OCI-LY3 (cell line): ENCODE measurements around the gene TAS2R42.

Source experiments
- H2AFZ ChIP-seq: fragments of 200-600, 300-600 bp; shearing (Covaris generic); 2 replicates; pipeline ENCODE4 v1.6.0; 2014; ENCODE audit warnings: antibody characterized with exemption, low read depth, low read length
- H3K27ac ChIP-seq: fragments of 200-600, 300-600 bp; sonication (generic); 2 replicates; pipeline ENCODE4 v1.5.1; 2014; ENCODE audit warnings: mild to moderate bottlenecking, low read length, moderate library complexity, mixed read lengths
- H3K27me3 ChIP-seq: fragments of 200-600, 300-600 bp; sonication (generic); 2 replicates; pipeline ENCODE4 v1.6.1; 2014; ENCODE audit warnings: low read depth, low read length, mixed read lengths
- H3K36me3 ChIP-seq: fragments of 200-600, 300-600 bp; sonication (generic); replicated peaks from 2 replicates; pipeline ENCODE3; 2014; ENCODE audit warnings: low read depth, low read length, mixed read lengths
- H3K4me1 ChIP-seq: fragments of 300-600, 200-600 bp; sonication (generic); 2 replicates; pipeline ENCODE4 v1.6.1; 2014; ENCODE audit warnings: low read length, mixed read lengths
- H3K4me2 ChIP-seq: fragments of 200-600, 300-600 bp; sonication (generic); 2 replicates; pipeline ENCODE4 v1.6.1; 2014; ENCODE audit warnings: low read length, mixed read lengths
- H3K4me3 ChIP-seq: fragments of 300-600, 200-600 bp; sonication (generic); 2 replicates; pipeline ENCODE4 v1.5.1; 2014; ENCODE audit warnings: antibody characterized with exemption, mild to moderate bottlenecking, low read length, moderate library complexity
- H3K79me2 ChIP-seq: fragments of 300-600, 200-600 bp; shearing (Covaris generic); 2 replicates; pipeline ENCODE4 v1.6.1; 2014; ENCODE audit warnings: mild to moderate bottlenecking, low read length, mixed read lengths
- H3K9ac ChIP-seq: fragments of 300-600, 200-600 bp; shearing (Covaris generic); 2 replicates; pipeline ENCODE4 v1.6.0; 2014; ENCODE audit warnings: mild to moderate bottlenecking, low read length, moderate library complexity
- H3K9me3 ChIP-seq: fragments of 200-600, 300-600 bp; shearing (Covaris generic); 2 replicates; pipeline ENCODE4 v1.6.1; 2014; ENCODE audit warnings: low read length, mixed read lengths; ENCODE audit not compliant: insufficient read depth
- H4K20me1 ChIP-seq: fragments of 200-600, 300-600 bp; sonication (generic); 2 replicates; pipeline ENCODE4 v1.6.1; 2016; ENCODE audit warnings: low read length, mixed read lengths; ENCODE audit not compliant: insufficient read depth
- CTCF ChIP-seq: fragments of 200-600, 300-600 bp; sonication (generic); IDR thresholded peaks from 2 replicates; pipeline ENCODE4 v1.5.1; 2014; ENCODE audit warnings: antibody characterized with exemption, low read length, low read depth
- EZH2phosphoT487 ChIP-seq: fragments of 200-600 bp; shearing (Covaris generic); IDR thresholded peaks from 2 replicates; pipeline ENCODE4 v1.6.1; 2018; ENCODE audit warnings: antibody characterized with exemption, mixed run types, low read depth

Gene TAS2R42

GRCh38 chr12:11209113-11209512 lies 22.4 kb upstream of the TAS2R42 start:
- H3K27me3 ChIP-seq, result no peaks in the 10 kb centered on the region
- H3K9ac ChIP-seq, result no peak overlapping the region
- no peak for TF ChIP-seq EZH2phosphoT487
- H3K4me2 ChIP-seq, result no peak overlapping the region
- H3K36me3 ChIP-seq, result no peaks in the 10 kb centered on the region
- no peak overlapping the region for H3K27ac ChIP-seq
- no peaks in the 10 kb centered on the region for H3K79me2 ChIP-seq
- H3K9me3 ChIP-seq, result no peaks in the 10 kb centered on the region
- no peaks in the 10 kb centered on the region for H4K20me1 ChIP-seq
- H3K4me3 ChIP-seq, result no peak overlapping the region
- H2AFZ ChIP-seq, result no peak overlapping the region
- H3K4me1 ChIP-seq, result no peaks in the 10 kb centered on the region

GRCh38 chr12:11204173-11204572 lies 17.4 kb upstream of the TAS2R42 start:
- Histone ChIP-seq H3K27ac (no peak overlapping the region), H3K4me2 (no peak overlapping the region), H3K27me3 (no peaks in the 10 kb centered on the region), H3K4me3 (no peak overlapping the region), H3K9ac (no peak overlapping the region), H3K36me3 (no peaks in the 10 kb centered on the region), H3K79me2 (no peaks in the 10 kb centered on the region), H3K9me3 (no peaks in the 10 kb centered on the region), H3K4me1 (no peaks in the 10 kb centered on the region), H2AFZ (no peak overlapping the region), H4K20me1 (no peaks in the 10 kb centered on the region)
- TF ChIP-seq EZH2phosphoT487 (no peak), CTCF (no peak)

- Histone ChIP-seq H3K79me2 (no peaks in the 10 kb centered on the region), H3K36me3 (no peaks in the 10 kb centered on the region), H3K9ac (no peak overlapping the region), H3K4me1 (no peaks in the 10 kb centered on the region), H3K9me3 (no peaks in the 10 kb centered on the region), H4K20me1 (no peaks in the 10 kb centered on the region), H3K4me2 (no peak overlapping the region), H3K27ac (no peak overlapping the region), H3K27me3 (no peaks in the 10 kb centered on the region), H2AFZ (no peak overlapping the region), H3K4me3 (no peak overlapping the region)
- TF ChIP-seq EZH2phosphoT487 (no peak), CTCF (no peak)
These were observed 16.1 kb upstream of the TAS2R42 start for GRCh38 chr12:11202811-11203210.

GRCh38 chr12:11183011-11183410 lies 3.7 kb downstream of the TAS2R42 start:
- Histone ChIP-seq H3K79me2 (no peaks in the 10 kb centered on the region), H3K9ac (no peak overlapping the region)

GRCh38 chr12:11182529-11182928 lies 4.2 kb downstream of the TAS2R42 start:
- Histone ChIP-seq H3K36me3 (no peaks in the 10 kb centered on the region), H3K4me1 (no peaks in the 10 kb centered on the region), H2AFZ (no peak overlapping the region), H3K79me2 (peaks cover 3% of the 10 kb centered on the region; the same call in 1 of the 2 replicates), H3K4me3 (no peak overlapping the region), H3K9ac (no peak overlapping the region), H3K9me3 (no peaks in the 10 kb centered on the region), H3K27ac (no peak overlapping the region), H4K20me1 (no peaks in the 10 kb centered on the region), H3K4me2 (no peak overlapping the region), H3K27me3 (no peaks in the 10 kb centered on the region)
- TF ChIP-seq CTCF, result no peak
- no peak for TF ChIP-seq EZH2phosphoT487

More at GRCh38 chr12:11183011-11183410, 3.7 kb downstream of the TAS2R42 start:
- no peaks in the 10 kb centered on the region for H3K9me3 ChIP-seq
- no peaks in the 10 kb centered on the region for H3K4me1 ChIP-seq
- no peak overlapping the region for H2AFZ ChIP-seq
- no peaks in the 10 kb centered on the region for H4K20me1 ChIP-seq
- TF ChIP-seq EZH2phosphoT487, result no peak
- no peaks in the 10 kb centered on the region for H3K27me3 ChIP-seq
- no peaks in the 10 kb centered on the region for H3K36me3 ChIP-seq
- no peak overlapping the region for H3K27ac ChIP-seq
- H3K4me3 ChIP-seq, result no peak overlapping the region
- no peak overlapping the region for H3K4me2 ChIP-seq
